ENCODE measurements around the gene KCNE3. TPM values are rescaled to one million over a fixed set of nuclear protein-coding genes. Genes with fewer than 3 reads are reported as not detected.
A peak's percentile ranks its signal among the peaks of the same experiment; 100 is the strongest.

KCNE3 gene
- total and polyA plus RNA-seq, 9 of the 15 experiments (the other 6 are each of a cell fraction or from before 2014, with no cell fraction given) = 1.6 to 8.7 (median 6.2) TPM

DNA sequence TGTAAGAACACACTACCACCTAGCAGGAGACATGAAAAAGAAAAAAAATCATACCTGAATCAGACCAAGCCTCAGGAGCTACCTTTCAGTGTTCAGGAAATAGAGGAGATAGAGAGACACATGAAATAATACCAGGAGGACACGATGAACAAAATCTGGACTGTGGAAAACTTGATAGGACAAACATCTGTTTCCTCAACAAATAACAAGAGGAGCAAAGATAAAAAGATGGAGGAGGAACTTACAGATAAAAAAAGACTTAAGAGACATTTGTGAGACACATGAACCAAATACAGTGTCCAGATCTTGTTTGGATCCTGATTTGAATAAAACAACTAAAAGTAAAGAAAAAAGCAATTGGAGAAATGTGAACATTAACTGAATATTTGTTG lies 12.4 kb upstream of the KCNE3 start (continued):
- TF ChIP-seq, protein P1, sequence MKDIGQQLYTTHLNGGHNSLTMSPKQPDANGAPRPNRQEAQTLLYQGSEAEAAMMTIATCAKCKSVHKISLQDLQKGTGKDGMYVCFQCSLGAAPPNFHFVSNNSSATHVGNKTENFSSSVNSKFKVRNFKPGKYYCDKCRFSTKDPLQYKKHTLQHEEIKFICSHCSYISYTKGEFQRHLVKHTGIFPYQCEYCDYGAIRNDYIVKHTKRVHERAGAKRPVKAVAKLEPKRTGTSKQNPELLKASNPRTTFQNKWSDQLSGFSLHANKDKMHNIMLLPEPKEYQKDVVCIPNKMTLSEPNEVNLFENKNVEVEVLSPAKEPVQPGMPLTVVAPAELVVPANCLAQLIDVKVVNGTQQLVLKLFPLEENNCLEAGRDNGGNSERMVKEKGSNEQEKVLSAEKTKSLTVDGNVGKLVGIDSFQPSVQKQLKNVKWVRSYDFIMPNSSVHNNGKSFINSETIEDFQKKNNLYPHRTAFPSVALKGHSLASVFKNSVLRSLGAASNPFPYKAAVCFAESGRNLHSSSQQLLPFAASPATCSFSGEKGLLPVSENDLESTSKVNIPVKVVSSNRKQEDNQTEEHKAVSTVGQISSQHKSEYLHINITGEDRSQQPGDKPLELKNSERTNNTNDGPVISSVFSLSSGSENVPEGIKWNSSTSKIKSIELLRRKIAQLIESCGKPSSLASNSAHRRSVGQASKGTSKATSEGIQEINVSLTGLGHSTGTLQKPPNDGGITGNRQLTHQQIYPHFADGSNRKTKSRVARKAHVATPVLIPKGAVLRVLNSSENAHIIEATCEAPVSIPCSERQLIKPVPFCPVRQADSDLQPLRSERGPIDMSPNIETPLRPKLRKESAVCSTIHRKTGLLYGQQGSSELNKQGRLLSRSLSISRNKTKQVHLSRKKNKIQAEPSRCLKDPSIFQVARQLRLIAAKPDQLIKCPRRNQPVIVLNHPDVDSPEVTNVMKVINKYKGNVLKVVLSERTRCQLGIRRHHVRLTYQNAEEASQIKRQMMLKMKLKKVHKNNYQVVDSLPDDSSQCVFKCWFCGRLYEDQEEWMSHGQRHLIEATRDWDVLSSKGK (CRISPR knock-in tag; IDR thresholded peaks at IDR 0.05) = no peak
- TF ChIP-seq KDM1A (IDR thresholded peaks at IDR 0.05) = peak; percentile 58 to 59; a peak in 3 of 4 replicates
- no peak for TF ChIP-seq XRCC5 (IDR thresholded peaks at IDR 0.05; ENCODE audit: low read depth, low read length)
- TF ChIP-seq HDAC8 (tag; IDR thresholded peaks at IDR 0.05) = no peak
- TF ChIP-seq, protein P2, sequence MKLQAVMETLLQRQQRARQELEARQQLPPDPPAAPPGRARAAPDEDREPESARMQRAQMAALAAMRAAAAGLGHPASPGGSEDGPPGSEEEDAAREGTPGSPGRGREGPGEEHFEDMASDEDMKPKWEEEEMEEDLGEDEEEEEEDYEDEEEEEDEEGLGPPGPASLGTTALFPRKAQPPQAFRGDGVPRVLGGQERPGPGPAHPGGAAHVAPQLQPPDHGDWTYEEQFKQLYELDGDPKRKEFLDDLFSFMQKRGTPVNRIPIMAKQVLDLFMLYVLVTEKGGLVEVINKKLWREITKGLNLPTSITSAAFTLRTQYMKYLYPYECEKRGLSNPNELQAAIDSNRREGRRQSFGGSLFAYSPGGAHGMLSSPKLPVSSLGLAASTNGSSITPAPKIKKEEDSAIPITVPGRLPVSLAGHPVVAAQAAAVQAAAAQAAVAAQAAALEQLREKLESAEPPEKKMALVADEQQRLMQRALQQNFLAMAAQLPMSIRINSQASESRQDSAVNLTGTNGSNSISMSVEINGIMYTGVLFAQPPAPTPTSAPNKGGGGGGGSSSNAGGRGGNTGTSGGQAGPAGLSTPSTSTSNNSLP (IDR thresholded peaks at IDR 0.05; ENCODE audit: borderline replicate concordance, low read depth, low read length) = no peak
- TF ChIP-seq, protein P3, sequence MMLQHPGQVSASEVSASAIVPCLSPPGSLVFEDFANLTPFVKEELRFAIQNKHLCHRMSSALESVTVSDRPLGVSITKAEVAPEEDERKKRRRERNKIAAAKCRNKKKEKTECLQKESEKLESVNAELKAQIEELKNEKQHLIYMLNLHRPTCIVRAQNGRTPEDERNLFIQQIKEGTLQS (IDR thresholded peaks at IDR 0.05) = 0 out of 2 replicates have a peak, but pooled peaks have one; percentile 3
- TF ChIP-seq, protein P3 (CRISPR knock-in tag; conservative IDR thresholded peaks at IDR 0.05) = no peak
- no peak for TF ChIP-seq ZNF217 (CRISPR knock-in tag; IDR thresholded peaks at IDR 0.05)
- TF ChIP-seq MCM3 (IDR thresholded peaks at IDR 0.05) = no peak
- no peak for TF ChIP-seq NONO (IDR thresholded peaks at IDR 0.05; ENCODE audit: low read depth in 2 of 2, low read length in 1 of 2)
- TF ChIP-seq HEY1 (CRISPR knock-in tag; IDR thresholded peaks at IDR 0.05; ENCODE audit: borderline replicate concordance) = no peak
- TF ChIP-seq MCM7 (IDR thresholded peaks at IDR 0.05) = no peak
- peak; percentile 62 for TF ChIP-seq CBFA2T2 (conservative IDR thresholded peaks at IDR 0.05)
- no peak for TF ChIP-seq THRAP3 (IDR thresholded peaks at IDR 0.05; ENCODE audit: borderline replicate concordance)
- TF ChIP-seq ZNF146 (CRISPR knock-in tag; IDR thresholded peaks at IDR 0.05; ENCODE audit: unreplicated experiment) = no peak
- peak; percentile 51; the same call in 1 of the 2 replicates for TF ChIP-seq TAL1 (IDR thresholded peaks at IDR 0.05)
- TF ChIP-seq SMARCC2 (IDR thresholded peaks at IDR 0.05; ENCODE audit: low read depth) = no peak
- TF ChIP-seq, protein P4, sequence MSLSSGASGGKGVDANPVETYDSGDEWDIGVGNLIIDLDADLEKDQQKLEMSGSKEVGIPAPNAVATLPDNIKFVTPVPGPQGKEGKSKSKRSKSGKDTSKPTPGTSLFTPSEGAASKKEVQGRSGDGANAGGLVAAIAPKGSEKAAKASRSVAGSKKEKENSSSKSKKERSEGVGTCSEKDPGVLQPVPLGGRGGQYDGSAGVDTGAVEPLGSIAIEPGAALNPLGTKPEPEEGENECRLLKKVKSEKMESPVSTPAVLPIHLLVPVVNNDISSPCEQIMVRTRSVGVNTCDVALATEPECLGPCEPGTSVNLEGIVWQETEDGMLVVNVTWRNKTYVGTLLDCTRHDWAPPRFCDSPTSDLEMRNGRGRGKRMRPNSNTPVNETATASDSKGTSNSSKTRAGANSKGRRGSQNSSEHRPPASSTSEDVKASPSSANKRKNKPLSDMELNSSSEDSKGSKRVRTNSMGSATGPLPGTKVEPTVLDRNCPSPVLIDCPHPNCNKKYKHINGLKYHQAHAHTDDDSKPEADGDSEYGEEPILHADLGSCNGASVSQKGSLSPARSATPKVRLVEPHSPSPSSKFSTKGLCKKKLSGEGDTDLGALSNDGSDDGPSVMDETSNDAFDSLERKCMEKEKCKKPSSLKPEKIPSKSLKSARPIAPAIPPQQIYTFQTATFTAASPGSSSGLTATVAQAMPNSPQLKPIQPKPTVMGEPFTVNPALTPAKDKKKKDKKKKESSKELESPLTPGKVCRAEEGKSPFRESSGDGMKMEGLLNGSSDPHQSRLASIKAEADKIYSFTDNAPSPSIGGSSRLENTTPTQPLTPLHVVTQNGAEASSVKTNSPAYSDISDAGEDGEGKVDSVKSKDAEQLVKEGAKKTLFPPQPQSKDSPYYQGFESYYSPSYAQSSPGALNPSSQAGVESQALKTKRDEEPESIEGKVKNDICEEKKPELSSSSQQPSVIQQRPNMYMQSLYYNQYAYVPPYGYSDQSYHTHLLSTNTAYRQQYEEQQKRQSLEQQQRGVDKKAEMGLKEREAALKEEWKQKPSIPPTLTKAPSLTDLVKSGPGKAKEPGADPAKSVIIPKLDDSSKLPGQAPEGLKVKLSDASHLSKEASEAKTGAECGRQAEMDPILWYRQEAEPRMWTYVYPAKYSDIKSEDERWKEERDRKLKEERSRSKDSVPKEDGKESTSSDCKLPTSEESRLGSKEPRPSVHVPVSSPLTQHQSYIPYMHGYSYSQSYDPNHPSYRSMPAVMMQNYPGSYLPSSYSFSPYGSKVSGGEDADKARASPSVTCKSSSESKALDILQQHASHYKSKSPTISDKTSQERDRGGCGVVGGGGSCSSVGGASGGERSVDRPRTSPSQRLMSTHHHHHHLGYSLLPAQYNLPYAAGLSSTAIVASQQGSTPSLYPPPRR (CRISPR knock-in tag; IDR thresholded peaks at IDR 0.05; ENCODE audit: borderline replicate concordance) = no peak
- TF ChIP-seq ARID1B (IDR thresholded peaks at IDR 0.05) = peak; percentile 57
